LNCAP (cell line): ENCODE measurements around the gene ANKLE1.

Source experiments
- CTCF ChIP-seq: fragments of 450-650 bp; IDR thresholded peaks from 2 replicates; pipeline ENCODE4 v1.5.1; 2017; ENCODE audit warnings: mild to moderate bottlenecking

The ANKLE1 gene

GRCh38 chr19:17321655-17322489 is 40.2 kb downstream of the ANKLE1 start:
- no peak for TF ChIP-seq CTCF

GRCh38 chr19:17322854-17323253 is 41.2 kb downstream of the ANKLE1 start:
- TF ChIP-seq CTCF: no peak

GRCh38 chr19:17323300-17323963 is 41.7 kb downstream of the ANKLE1 start:
- TF ChIP-seq CTCF: no peak

GRCh38 chr19:17323964-17324332 is 42.2 kb downstream of the ANKLE1 start:
- no peak for TF ChIP-seq CTCF

- no peak for TF ChIP-seq CTCF
These were observed 42.8 kb downstream of the ANKLE1 start for GRCh38 chr19:17324357-17325114.

GRCh38 chr19:17325133-17325532 is 43.4 kb downstream of the ANKLE1 start:
- no peak for TF ChIP-seq CTCF

GRCh38 chr19:17325881-17326594 is 44.3 kb downstream of the ANKLE1 start:
- TF ChIP-seq CTCF: no peak
